HG02885 (cell line): Measurements from ENCODE around the gene MYOZ3.

ENCODE experiments used
- ATAC-seq: cut with Tn5 transposase; IDR thresholded peaks from one replicate; pipeline ENCODE4 v1.9.1; 2021; ENCODE audit warnings: mild to moderate bottlenecking; ENCODE audit not compliant: unreplicated experiment, poor library complexity

Gene MYOZ3

GRCh38 chr5:150625831-150626746, 35.0 kb upstream of the MYOZ3 start:
- peak; percentile 35 for ATAC-seq

- ATAC-seq: no peak
These were observed 34.2 kb upstream of the MYOZ3 start for GRCh38 chr5:150626853-150627276.

DNA sequence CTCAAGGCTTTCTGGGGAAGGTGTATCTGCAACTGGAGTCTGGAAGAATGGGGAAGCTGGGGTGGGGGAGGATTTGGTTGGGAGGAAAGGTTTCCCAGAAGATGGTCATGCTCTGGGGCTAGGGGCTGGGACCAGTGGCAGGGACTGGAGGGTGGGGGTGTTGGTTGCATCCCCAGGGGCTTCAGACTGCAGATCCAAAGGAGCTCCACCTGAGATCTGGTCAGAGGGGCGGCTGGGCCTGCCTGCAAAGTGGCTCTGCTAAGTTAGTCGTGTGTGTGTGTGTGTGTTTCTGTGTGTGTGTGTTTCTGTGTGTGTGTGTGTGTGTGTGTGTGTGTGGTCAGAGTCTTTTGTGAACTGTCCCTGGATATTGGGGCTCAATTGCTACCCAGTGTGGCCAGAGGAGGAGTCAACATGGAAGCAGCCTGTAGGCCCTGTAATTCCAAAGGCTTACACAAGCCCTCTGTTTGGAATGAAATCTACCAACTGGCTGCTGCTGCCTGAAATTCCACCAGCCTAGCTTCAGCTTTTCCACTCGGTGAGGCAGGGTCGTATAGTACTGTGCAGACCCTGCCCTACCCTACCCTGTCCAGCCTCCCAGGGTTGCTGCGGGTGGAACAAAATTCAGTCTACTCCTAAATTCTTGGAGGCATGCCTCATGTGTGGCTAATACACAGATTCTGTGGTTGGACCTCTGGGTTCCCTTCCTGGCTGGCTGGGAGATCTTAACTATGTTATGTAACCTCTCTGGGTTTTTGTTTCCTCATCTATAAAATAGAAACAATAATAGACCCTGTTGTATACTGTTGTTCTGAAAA, 33.1 kb upstream of the MYOZ3 start:
- no peak for ATAC-seq

- ATAC-seq: no peak
These were observed 32.0 kb upstream of the MYOZ3 start for GRCh38 chr5:150628936-150629485.

DNA sequence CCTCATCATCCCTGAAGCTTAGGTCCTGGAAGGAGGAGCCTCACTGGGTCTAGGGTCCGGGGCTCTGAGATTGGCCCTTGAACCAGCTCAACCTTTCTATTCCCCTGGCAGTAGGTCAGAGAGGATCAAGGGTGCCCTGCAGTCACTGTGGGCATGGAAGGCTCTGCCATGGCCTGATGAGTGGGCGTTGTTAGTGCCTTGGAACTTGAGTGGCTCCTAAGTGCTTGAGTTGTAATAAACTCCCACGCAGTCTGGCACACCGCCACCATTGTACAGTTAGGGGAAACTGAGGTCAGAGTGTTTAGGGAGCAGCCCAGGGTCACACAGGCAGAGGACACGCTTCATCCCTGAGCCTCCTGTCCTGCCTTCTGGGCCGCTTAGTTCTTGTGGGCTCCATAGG, 31.0 kb upstream of the MYOZ3 start:
- no peak for ATAC-seq

- no peak for ATAC-seq
These were observed 30.4 kb upstream of the MYOZ3 start for GRCh38 chr5:150630461-150631325.

DNA sequence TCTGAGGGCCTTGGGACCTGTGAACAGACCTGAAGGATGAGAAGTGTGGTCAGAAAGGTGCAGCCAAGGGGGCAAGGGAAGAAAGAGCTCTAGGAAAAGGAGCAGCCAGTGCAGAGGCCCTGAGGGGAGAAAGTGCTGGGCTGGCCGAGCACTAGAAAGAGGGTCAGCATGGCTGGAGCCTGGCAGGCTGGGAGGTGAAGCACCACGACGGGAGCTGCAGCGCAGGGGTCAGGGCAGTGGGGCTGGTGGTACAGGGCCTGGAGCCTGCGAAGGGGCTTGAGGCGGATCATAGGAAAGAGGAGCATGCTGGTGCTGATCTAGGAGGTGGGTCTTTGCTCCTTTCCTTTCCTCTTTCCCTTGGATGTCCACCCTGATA, 29.7 kb upstream of the MYOZ3 start:
- no peak for ATAC-seq

- ATAC-seq: no peak
These were observed 28.5 kb upstream of the MYOZ3 start for GRCh38 chr5:150632305-150633160.

DNA sequence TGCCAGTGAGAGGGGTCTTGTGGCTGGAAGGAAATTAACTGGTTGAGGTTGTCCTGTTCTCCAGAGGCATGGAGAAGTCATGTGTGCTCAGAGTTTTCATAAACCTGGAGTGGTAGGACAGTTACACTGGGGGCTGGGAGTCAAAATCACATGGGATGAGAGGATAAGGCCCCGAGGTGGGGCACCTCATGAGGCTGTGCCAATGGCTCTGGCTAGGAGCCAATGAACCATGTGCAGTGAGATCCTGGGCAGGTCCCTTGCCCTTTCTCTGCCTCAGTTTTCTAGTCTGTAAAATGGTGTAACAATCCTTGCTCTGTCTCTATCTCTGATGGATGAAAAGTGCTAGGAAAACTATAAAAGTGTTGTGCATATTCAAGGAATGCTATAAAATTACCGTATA, 27.6 kb upstream of the MYOZ3 start:
- no peak for ATAC-seq

GRCh38 chr5:150636391-150637244, 24.4 kb upstream of the MYOZ3 start:
- no peak for ATAC-seq

DNA sequence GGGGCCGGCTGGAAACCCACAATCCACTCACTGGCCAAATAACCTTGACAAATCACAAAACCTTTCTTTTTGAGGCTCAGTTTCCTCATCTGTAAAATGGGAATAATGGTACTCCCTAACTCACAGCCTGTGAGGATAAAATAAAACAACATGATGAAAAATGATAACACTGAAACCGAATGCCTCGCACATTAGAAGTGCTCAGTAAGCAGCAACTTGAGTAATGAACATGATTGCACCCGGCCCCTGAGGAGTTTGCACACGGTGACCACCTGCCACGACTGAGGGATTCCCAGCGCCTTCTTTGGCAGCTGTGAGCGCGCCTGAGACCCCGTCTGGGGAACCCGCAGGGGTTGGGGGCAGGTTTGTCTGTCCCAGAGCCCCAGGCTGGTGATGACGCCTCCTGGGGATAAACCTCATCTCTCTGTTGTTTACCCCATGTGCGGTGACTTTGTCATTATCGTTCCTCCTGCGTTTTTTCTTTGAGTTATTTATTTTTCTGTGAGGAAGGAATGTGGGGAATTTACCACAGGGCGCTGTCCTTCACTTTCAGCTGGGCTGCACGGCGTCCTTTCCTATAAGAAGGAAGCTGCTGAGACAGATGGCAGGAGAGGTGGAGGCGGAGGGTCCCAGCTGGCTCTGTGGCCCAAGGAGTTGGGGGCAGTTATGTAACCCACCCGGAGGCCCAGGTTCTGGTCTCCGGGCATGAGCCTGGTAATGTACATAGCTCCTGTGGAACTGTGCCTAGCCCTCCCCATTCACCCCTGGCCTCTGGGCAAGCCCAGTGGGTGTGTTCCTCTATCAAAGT, 23.6 kb upstream of the MYOZ3 start:
- no peak for ATAC-seq

- ATAC-seq: no peak
These were observed 23.0 kb upstream of the MYOZ3 start for GRCh38 chr5:150638053-150638444.

GRCh38 chr5:150638488-150639376, 22.3 kb upstream of the MYOZ3 start:
- ATAC-seq: no peak

DNA sequence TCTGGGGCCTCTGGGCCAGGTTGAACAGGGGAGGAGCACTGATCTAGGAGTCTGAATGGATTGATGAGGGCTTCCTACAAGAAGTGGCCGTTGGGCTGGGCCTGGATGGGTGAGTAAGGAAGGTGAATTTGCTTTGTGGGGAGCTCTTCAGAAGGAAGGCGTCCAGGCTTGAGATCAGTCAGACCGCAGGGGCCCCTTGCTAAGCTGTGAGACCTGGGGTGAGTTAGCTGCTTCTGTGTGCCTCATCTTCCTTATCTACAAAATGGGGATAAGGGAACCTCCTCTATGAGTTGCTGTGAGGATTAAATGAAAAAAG, 21.7 kb upstream of the MYOZ3 start:
- ATAC-seq: no peak

GRCh38 chr5:150639751-150640150, 21.3 kb upstream of the MYOZ3 start:
- ATAC-seq: no peak

- no peak for ATAC-seq
These were observed 20.6 kb upstream of the MYOZ3 start, which contains the start of gene SYNPO for GRCh38 chr5:150640311-150641005. TSS of gene SYNPO (plus strand) at chr5:150640660. CDS start at chr5:150648276, 7,616 bp downstream.
